H9 (cell line): ENCODE results near the gene EML3. TPM values are rescaled to one million over a fixed set of nuclear protein-coding genes. Genes with fewer than 3 reads are reported as not detected.

Source experiments
- DNase-seq: peaks from one replicate; pipeline ENCODE4 v3.0.0-alpha.2; 2017
- H2AFZ ChIP-seq: one replicate; pipeline ENCODE4 v1.6.1; 2013; ENCODE audit warnings: mild to moderate bottlenecking, low read length, control low read depth, moderate library complexity
- H2AK5ac ChIP-seq: 2 replicates; pipeline ENCODE4 v1.6.1; 2013; ENCODE audit warnings: low read length, control low read depth, mixed read lengths; ENCODE audit not compliant: insufficient read length
- H2BK120ac ChIP-seq: one replicate; pipeline ENCODE4 v1.6.1; 2013; ENCODE audit warnings: low read depth, mild to moderate bottlenecking, low read length, control low read depth, inconsistent platforms; ENCODE audit not compliant: poor library complexity, severe bottlenecking
- H2BK12ac ChIP-seq: 2 replicates; pipeline ENCODE4 v1.6.1; 2013; ENCODE audit warnings: low read length, control low read depth, mixed read lengths, low read depth; ENCODE audit not compliant: insufficient read length
- H2BK15ac ChIP-seq: 2 replicates; pipeline ENCODE4 v1.6.1; 2013; ENCODE audit warnings: low read depth, low read length, control low read depth
- H2BK20ac ChIP-seq: one replicate; pipeline ENCODE4 v1.6.1; 2013; ENCODE audit warnings: low read depth, mild to moderate bottlenecking, low read length, control low read depth, inconsistent platforms; ENCODE audit not compliant: poor library complexity, severe bottlenecking
- H2BK5ac ChIP-seq: 2 replicates; pipeline ENCODE4 v1.6.1; 2013; ENCODE audit warnings: low read length, control low read depth, mixed read lengths; ENCODE audit not compliant: insufficient read length
- H3K14ac ChIP-seq: 2 replicates; pipeline ENCODE4 v1.6.1; 2013; ENCODE audit warnings: low read length, control low read depth; ENCODE audit not compliant: insufficient read depth
- H3K18ac ChIP-seq: 2 replicates; pipeline ENCODE4 v1.6.1; 2013; ENCODE audit warnings: low read depth, mild to moderate bottlenecking, mixed read lengths, low read length, control low read depth; ENCODE audit not compliant: insufficient read length
- H3K23ac ChIP-seq: 2 replicates; pipeline ENCODE4 v1.6.1; 2013; ENCODE audit warnings: low read length, control low read depth, mixed read lengths, low read depth; ENCODE audit not compliant: insufficient read length
- H3K23me2 ChIP-seq: 2 replicates; pipeline ENCODE4 v1.6.1; 2013; ENCODE audit warnings: low read depth, mild to moderate bottlenecking, mixed read lengths, low read length, control low read depth; ENCODE audit not compliant: insufficient read length, poor library complexity, severe bottlenecking
- H3K27ac ChIP-seq: 2 replicates; pipeline ENCODE4 v1.5.1; 2013; ENCODE audit warnings: low read length, control low read depth, mixed read lengths, low read depth; ENCODE audit not compliant: insufficient read length
- H3K27me3 ChIP-seq: 2 replicates; pipeline ENCODE4 v1.6.1; 2013; ENCODE audit warnings: low read length, control low read depth, inconsistent platforms; ENCODE audit not compliant: insufficient read depth
- H3K4ac ChIP-seq: 2 replicates; pipeline ENCODE4 v1.6.1; 2013; ENCODE audit warnings: low read depth, mild to moderate bottlenecking, control low read depth, inconsistent platforms, low read length, moderate library complexity
- H3K4me1 ChIP-seq: 2 replicates; pipeline ENCODE4 v1.6.1; 2013; ENCODE audit warnings: low read length, control low read depth, inconsistent platforms; ENCODE audit not compliant: insufficient read depth
- H3K4me2 ChIP-seq: 2 replicates; pipeline ENCODE4 v1.6.1; 2013; ENCODE audit warnings: low read length, control low read depth, mixed read lengths; ENCODE audit not compliant: insufficient read length, insufficient read depth
- H3K56ac ChIP-seq: 2 replicates; pipeline ENCODE4 v1.6.1; 2013; ENCODE audit warnings: low read depth, mild to moderate bottlenecking, mixed read lengths, low read length, control low read depth; ENCODE audit not compliant: insufficient read length
- H3K79me1 ChIP-seq: 2 replicates; pipeline ENCODE4 v1.6.1; 2013; ENCODE audit warnings: low read depth, mild to moderate bottlenecking, moderate library complexity, low read length, control low read depth, inconsistent platforms; ENCODE audit not compliant: insufficient read depth, poor library complexity, severe bottlenecking
- H3K79me2 ChIP-seq: 2 replicates; pipeline ENCODE4 v1.6.1; 2013; ENCODE audit warnings: low read length, control low read depth, inconsistent platforms; ENCODE audit not compliant: insufficient read depth
- H3K9ac ChIP-seq: 2 replicates; pipeline ENCODE4 v1.6.1; 2013; ENCODE audit warnings: low read length, control low read depth, mixed read lengths; ENCODE audit not compliant: insufficient read length; ENCODE audit errors: extremely low read depth
- H3K9me3 ChIP-seq: one replicate; pipeline ENCODE4 v1.6.1; 2013; ENCODE audit warnings: low read depth, low read length, inconsistent platforms; ENCODE audit not compliant: control insufficient read depth
- H3T11ph ChIP-seq: one replicate; pipeline ENCODE4 v1.6.1; 2013; ENCODE audit warnings: mild to moderate bottlenecking, low read length, control low read depth, inconsistent platforms
- H4K20me1 ChIP-seq: one replicate; pipeline ENCODE4 v1.6.1; 2013; ENCODE audit not compliant: control insufficient read depth, insufficient read length, insufficient read depth
- H4K5ac ChIP-seq: 2 replicates; pipeline ENCODE4 v1.6.1; 2013; ENCODE audit warnings: low read depth, mild to moderate bottlenecking, mixed read lengths, low read length, control low read depth; ENCODE audit not compliant: insufficient read length
- H4K8ac ChIP-seq: replicated peaks from 2 replicates; pipeline ENCODE4 v1.6.1; 2013; ENCODE audit warnings: low read length, control low read depth, mixed read lengths, low read depth; ENCODE audit not compliant: insufficient read length
- H4K91ac ChIP-seq: 2 replicates; pipeline ENCODE4 v1.6.1; 2013; ENCODE audit warnings: low read depth, mild to moderate bottlenecking, moderate library complexity, mixed read lengths, low read length, control low read depth; ENCODE audit not compliant: insufficient read length
- H3K27ac Mint-ChIP-seq, 3 experiments: 2 replicates in 2 of 3; 3 replicates in 1 of 3; pipeline ENCODE4 v1.8.0; 2020 to 2021; ENCODE audit warnings: mixed read lengths in 3 of 3, mild to moderate bottlenecking in 1 of 3, moderate library complexity in 1 of 3
- H3K27me3 Mint-ChIP-seq: 2 replicates; pipeline ENCODE4 v1.8.0; 2021; ENCODE audit warnings: low read depth, mild to moderate bottlenecking, moderate library complexity, mixed read lengths
- H3K36me3 Mint-ChIP-seq, 3 experiments: 2 replicates in 2 of 3; 3 replicates in 1 of 3; pipeline ENCODE4 v1.8.0; 2020 to 2021; ENCODE audit warnings: low read depth in 3 of 3, mixed read lengths in 3 of 3; ENCODE audit not compliant: insufficient read depth in 1 of 3
- H3K4me1 Mint-ChIP-seq, 2 experiments: 2 replicates each; pipeline ENCODE4 v1.8.0; 2020; ENCODE audit warnings: mixed read lengths in 2 of 2
- H3K4me3 Mint-ChIP-seq, 2 experiments: 2 replicates in 1 of 2; 3 replicates in 1 of 2; pipeline ENCODE4 v1.8.0; 2020 to 2021; ENCODE audit warnings: mild to moderate bottlenecking in 2 of 2, mixed read lengths in 2 of 2, moderate library complexity in 1 of 2
- H3K9me3 Mint-ChIP-seq, 2 experiments: 2 replicates in 1 of 2; 3 replicates in 1 of 2; pipeline ENCODE4 v1.8.0; 2020; ENCODE audit warnings: mild to moderate bottlenecking in 2 of 2, mixed read lengths in 2 of 2, moderate library complexity in 1 of 2
- CTCF ChIP-seq: fragments of 200-600 bp; sonication (generic); conservative IDR thresholded peaks from 3 replicates; pipeline ENCODE4 v1.8.0; 2021; ENCODE audit warnings: antibody characterized with exemption, mild to moderate bottlenecking
- WGBS: extraction: QIAGEN DNeasy Blood & Tissue Kit; methylation state at CpG from one replicate; pipeline ENCODE4 v1.1.7; 2013; ENCODE audit warnings: missing lambda C conversion rate, low lambda C conversion rate, mixed read lengths; ENCODE audit not compliant: insufficient read length; ENCODE audit errors: extremely low coverage; 5-methylcytosine and 5-hydroxymethylcytosine counted together
- total RNA-seq: library from RNA; stranded (reverse); gene quantifications from 2 replicates; pipeline ENCODE4 v1.2.1, GENCODE V29; 2021

Gene EML3
- total RNA-seq, 1 experiment from 2014 or later = 35.3 TPM

GRCh38 chr11:62595124-62595523 lies 17.5 kb downstream of the EML3 start:
- H3K4me3 Mint-ChIP-seq = no peak overlapping the region
- H3K36me3 Mint-ChIP-seq = peaks cover 54 to 75% (median 71%) of the 10 kb centered on the region in 3 experiments
- H3K23ac ChIP-seq = no peak overlapping the region
- H2AK5ac ChIP-seq = no peak overlapping the region
- H3K9me3 Mint-ChIP-seq = no peaks in the 10 kb centered on the region
- TF ChIP-seq CTCF = no peak
- H2BK15ac ChIP-seq = no peak overlapping the region
- H4K5ac ChIP-seq = no peak overlapping the region
- H2AFZ ChIP-seq = no peak overlapping the region
- no peak overlapping the region for H2BK120ac ChIP-seq
- no peak overlapping the region for H3K14ac ChIP-seq
- no peaks in the 10 kb centered on the region for H4K20me1 ChIP-seq
- DNase-seq = no peak
- H3K18ac ChIP-seq = no peak overlapping the region
- H3K56ac ChIP-seq = no peak overlapping the region
- no peaks in the 10 kb centered on the region for H3K79me2 ChIP-seq
- peaks cover 7% of the 10 kb centered on the region for H3K27me3 Mint-ChIP-seq
- H3K9ac ChIP-seq = no peak overlapping the region
- no peaks in the 10 kb centered on the region for H3K27me3 ChIP-seq
- WGBS = no CpG with 5 or more reads among the region's 8 CpGs
- H2BK12ac ChIP-seq = no peak overlapping the region
- no peak overlapping the region for H2BK5ac ChIP-seq
- no peak overlapping the region for H3K27ac ChIP-seq
- H3T11ph ChIP-seq = no peak overlapping the region
- peaks cover 29 to 37% of the 10 kb centered on the region in 2 experiments for H3K4me1 Mint-ChIP-seq
- no peak overlapping the region for H4K91ac ChIP-seq
- H3K4ac ChIP-seq = no peak overlapping the region
- no peak overlapping the region for H2BK20ac ChIP-seq
- peaks cover 6% of the 10 kb centered on the region for H3K4me1 ChIP-seq
- no peak overlapping the region for H3K27ac Mint-ChIP-seq
- H3K9me3 ChIP-seq = no peaks in the 10 kb centered on the region
- no peak overlapping the region for H3K4me2 ChIP-seq
- H3K79me1 ChIP-seq = no peaks in the 10 kb centered on the region
- H4K8ac ChIP-seq = no peak overlapping the region
- peaks cover 5% of the 10 kb centered on the region for H3K23me2 ChIP-seq
